Measurements from ENCODE around the gene TRIM62. TPM values are rescaled to one million over a fixed set of nuclear protein-coding genes. Genes with fewer than 3 reads are reported as not detected.

Gene TRIM62
- total RNA-seq, 1 experiment from 2014 or later, result 2.5 TPM

- TF ChIP-seq, protein P1, sequence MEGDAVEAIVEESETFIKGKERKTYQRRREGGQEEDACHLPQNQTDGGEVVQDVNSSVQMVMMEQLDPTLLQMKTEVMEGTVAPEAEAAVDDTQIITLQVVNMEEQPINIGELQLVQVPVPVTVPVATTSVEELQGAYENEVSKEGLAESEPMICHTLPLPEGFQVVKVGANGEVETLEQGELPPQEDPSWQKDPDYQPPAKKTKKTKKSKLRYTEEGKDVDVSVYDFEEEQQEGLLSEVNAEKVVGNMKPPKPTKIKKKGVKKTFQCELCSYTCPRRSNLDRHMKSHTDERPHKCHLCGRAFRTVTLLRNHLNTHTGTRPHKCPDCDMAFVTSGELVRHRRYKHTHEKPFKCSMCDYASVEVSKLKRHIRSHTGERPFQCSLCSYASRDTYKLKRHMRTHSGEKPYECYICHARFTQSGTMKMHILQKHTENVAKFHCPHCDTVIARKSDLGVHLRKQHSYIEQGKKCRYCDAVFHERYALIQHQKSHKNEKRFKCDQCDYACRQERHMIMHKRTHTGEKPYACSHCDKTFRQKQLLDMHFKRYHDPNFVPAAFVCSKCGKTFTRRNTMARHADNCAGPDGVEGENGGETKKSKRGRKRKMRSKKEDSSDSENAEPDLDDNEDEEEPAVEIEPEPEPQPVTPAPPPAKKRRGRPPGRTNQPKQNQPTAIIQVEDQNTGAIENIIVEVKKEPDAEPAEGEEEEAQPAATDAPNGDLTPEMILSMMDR (IDR thresholded peaks at IDR 0.05; ENCODE audit: insufficient read depth in 1 of 2, low read depth in 1 of 2, low read length in 1 of 2, severe bottlenecking in 1 of 2, unreplicated experiment in 1 of 2), result no peak
- no peaks in the 10 kb centered on the region for H3K27me3 Mint-ChIP-seq (ENCODE audit: insufficient read depth, unreplicated experiment)
- no peaks in the 10 kb centered on the region for H3K9me3 ChIP-seq
- intact Hi-C loops (cut with micrococcal nuclease; ENCODE audit: unreplicated experiment), result loop anchor here (10.0 kb wide), 1 partner anchor 244 kb away; no protein-coding TSS in a partner anchor
- H3K4me1 Mint-ChIP-seq (ENCODE audit: low read depth, unreplicated experiment), result no peaks in the 10 kb centered on the region
- H3K27ac Mint-ChIP-seq (ENCODE audit: unreplicated experiment), result no peak overlapping the region
- no peak overlapping the region for H3K4me3 ChIP-seq (ENCODE audit: low read depth, low read length)
- no peaks in the 10 kb centered on the region for H3K36me3 ChIP-seq (ENCODE audit: control insufficient read depth, insufficient read depth, low read length)
- ChIA-PET POLR2A (no interaction called here), CTCF (interaction anchor here (0.6 kb wide), 1 partner anchor 1029 kb away, joined by 3 read pairs; no protein-coding TSS in a partner anchor)
- no peak for DNase-seq
- BruUV-seq (replicated peaks), result no TSS peak
- H3K4me3 Mint-ChIP-seq (ENCODE audit: unreplicated experiment), result no peak overlapping the region
- H3K9me3 Mint-ChIP-seq (ENCODE audit: unreplicated experiment), result peaks cover 7% of the 10 kb centered on the region
- H3K27me3 ChIP-seq (replicated peaks; ENCODE audit: control insufficient read depth, insufficient read depth, low read length), result no peaks in the 10 kb centered on the region
- no peaks in the 10 kb centered on the region for H3K36me3 Mint-ChIP-seq (ENCODE audit: insufficient read depth, unreplicated experiment)
- H3K4me1 ChIP-seq, result no peaks in the 10 kb centered on the region
Measured at GRCh38 chr1:33120436-33121231, 61.2 kb downstream of the TRIM62 start.

DNA sequence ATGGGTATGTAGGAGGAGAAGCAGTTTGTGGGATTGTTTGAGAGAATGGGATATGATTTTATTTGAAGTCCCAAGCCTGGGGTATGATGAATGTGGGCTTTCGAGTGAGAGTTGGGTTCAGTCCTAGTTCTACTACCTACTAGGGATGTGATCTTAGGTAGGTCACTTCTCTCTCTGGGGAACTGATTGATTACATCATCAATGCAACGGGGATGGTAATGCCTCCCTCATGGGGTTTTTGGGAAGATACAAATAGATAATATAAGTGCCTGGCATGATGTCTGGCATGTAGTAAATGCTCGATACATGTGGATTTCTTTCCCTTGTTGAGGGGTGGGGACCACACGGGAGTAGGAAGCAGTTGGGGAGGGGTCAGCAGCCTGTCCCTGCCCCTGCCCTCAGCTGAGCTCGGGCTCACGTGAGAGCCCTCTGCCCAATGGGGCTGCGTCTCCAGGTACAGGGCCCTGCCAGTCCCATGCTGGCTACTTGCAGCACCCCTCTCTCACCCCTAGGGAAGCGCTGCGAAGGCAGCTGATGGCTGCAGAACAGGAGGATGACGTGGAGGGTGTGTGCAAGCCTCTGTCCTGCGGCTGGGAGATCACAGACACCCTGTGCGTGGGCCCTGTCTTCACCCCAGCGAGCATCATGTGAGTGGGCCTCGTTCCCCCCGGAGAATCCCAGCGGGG, 62.2 kb downstream of the TRIM62 start:
- Histone ChIP-seq H3K9me3 (no peaks in the 10 kb centered on the region), H3K27me3 (replicated peaks; ENCODE audit: control insufficient read depth, insufficient read depth, low read length) (no peaks in the 10 kb centered on the region), H3K4me3 (ENCODE audit: low read depth, low read length) (no peak overlapping the region), H3K36me3 (ENCODE audit: control insufficient read depth, insufficient read depth, low read length) (no peaks in the 10 kb centered on the region), H3K4me1 (no peaks in the 10 kb centered on the region)
- TF ChIP-seq, protein P1 (IDR thresholded peaks at IDR 0.05; ENCODE audit: insufficient read depth in 1 of 2, low read depth in 1 of 2, low read length in 1 of 2, severe bottlenecking in 1 of 2, unreplicated experiment in 1 of 2), result no peak
- Mint-ChIP-seq H3K27me3 (ENCODE audit: insufficient read depth, unreplicated experiment) (no peaks in the 10 kb centered on the region), H3K4me3 (ENCODE audit: unreplicated experiment) (no peak overlapping the region), H3K27ac (ENCODE audit: unreplicated experiment) (no peak overlapping the region), H3K36me3 (ENCODE audit: insufficient read depth, unreplicated experiment) (no peaks in the 10 kb centered on the region), H3K4me1 (ENCODE audit: low read depth, unreplicated experiment) (no peaks in the 10 kb centered on the region), H3K9me3 (ENCODE audit: unreplicated experiment) (no peaks in the 10 kb centered on the region)
- ChIA-PET POLR2A (no interaction called here), CTCF (no interaction called here)
- no TSS peak for BruUV-seq (replicated peaks)
- DNase-seq, result peak in 1 of 2 experiments; percentile 12
- intact Hi-C loops (cut with micrococcal nuclease; ENCODE audit: unreplicated experiment), result loop anchor here (10.0 kb wide), 1 partner anchor 245 kb away; no protein-coding TSS in a partner anchor

- ChIA-PET POLR2A (no interaction called here), CTCF (interaction anchor here (0.6 kb wide), 1 partner anchor 17 kb away, joined by 3 read pairs; no protein-coding TSS in a partner anchor)
- H3K4me1 ChIP-seq, result no peaks in the 10 kb centered on the region
- intact Hi-C loops (cut with micrococcal nuclease; ENCODE audit: unreplicated experiment), result no loop called here
- no peaks in the 10 kb centered on the region for H3K36me3 ChIP-seq (ENCODE audit: control insufficient read depth, insufficient read depth, low read length)
- no TSS peak for BruUV-seq (replicated peaks)
- TF ChIP-seq, protein P1 (IDR thresholded peaks at IDR 0.05; ENCODE audit: insufficient read depth in 1 of 2, low read depth in 1 of 2, low read length in 1 of 2, severe bottlenecking in 1 of 2, unreplicated experiment in 1 of 2), result no peak
- no peak overlapping the region for H3K4me3 ChIP-seq (ENCODE audit: low read depth, low read length)
- Mint-ChIP-seq H3K4me3 (ENCODE audit: unreplicated experiment) (no peak overlapping the region), H3K27ac (ENCODE audit: unreplicated experiment) (no peak overlapping the region), H3K9me3 (ENCODE audit: unreplicated experiment) (no peaks in the 10 kb centered on the region), H3K36me3 (ENCODE audit: insufficient read depth, unreplicated experiment) (no peaks in the 10 kb centered on the region), H3K27me3 (ENCODE audit: insufficient read depth, unreplicated experiment) (no peaks in the 10 kb centered on the region), H3K4me1 (ENCODE audit: low read depth, unreplicated experiment) (no peaks in the 10 kb centered on the region)
- no peaks in the 10 kb centered on the region for H3K27me3 ChIP-seq (replicated peaks; ENCODE audit: control insufficient read depth, insufficient read depth, low read length)
- no peaks in the 10 kb centered on the region for H3K9me3 ChIP-seq
- no peak for DNase-seq
Measured at GRCh38 chr1:33119050-33119449, 62.8 kb downstream of the TRIM62 start.
